Activated T-cell treated with anti-CD3 and anti-CD28 coated beads for 48 hours (primary cell): Measurements from ENCODE around the gene ING5.
A peak's percentile ranks its signal among the peaks of the same experiment; 100 is the strongest.
"Not testable (repeated sequence)": the region's sequence is repeated elsewhere in the genome, so short reads cannot be mapped to it uniquely, and the experiment has no call there.

Experiments
- DNase-seq: peaks from one replicate; pipeline ENCODE4 v3.0.0-alpha.2; 2020; ENCODE audit warnings: low read depth

ING5 gene

DNA sequence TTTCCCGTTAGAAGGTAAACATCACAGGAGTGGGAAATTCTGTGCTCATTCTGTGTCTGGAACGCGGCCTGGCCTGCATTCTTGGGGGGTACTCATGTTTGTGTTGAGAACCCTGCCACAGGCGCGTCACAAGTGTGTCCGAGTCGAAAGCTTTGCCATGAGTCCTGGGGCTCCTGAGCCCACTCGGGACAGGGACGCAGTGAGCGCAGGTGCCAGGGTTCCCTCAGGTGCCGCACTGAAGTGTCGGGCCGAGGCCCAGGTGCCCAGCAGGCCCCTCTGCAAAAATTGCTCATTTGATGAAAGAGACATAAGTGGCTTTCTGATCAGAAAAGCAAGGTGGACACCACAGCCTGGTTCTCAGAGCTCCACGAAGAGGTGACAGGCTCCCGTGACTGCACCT lies 37.3 kb downstream of the ING5 start:
- DNase-seq, result no peak

DNA sequence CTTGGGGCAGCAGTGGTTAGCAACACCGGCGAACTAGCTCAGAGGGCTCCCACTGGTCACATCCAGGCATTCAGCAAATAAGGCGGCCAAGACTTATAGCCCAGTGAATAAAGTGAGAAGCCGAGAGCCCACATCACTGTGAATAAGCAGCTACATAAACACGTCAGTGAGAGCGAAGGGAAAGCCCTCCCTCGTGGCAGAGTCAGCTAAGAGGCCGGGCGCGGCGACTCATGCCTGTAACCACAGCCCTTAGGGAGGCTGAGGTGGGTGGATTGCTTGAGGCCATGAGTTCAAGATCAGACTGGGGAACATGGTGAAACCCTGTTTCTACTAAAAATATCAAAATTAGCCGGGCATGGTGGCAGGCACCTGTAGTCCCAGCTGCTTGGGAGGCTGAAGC lies 37.8 kb downstream of the ING5 start:
- DNase-seq, result peak; percentile 74

DNA sequence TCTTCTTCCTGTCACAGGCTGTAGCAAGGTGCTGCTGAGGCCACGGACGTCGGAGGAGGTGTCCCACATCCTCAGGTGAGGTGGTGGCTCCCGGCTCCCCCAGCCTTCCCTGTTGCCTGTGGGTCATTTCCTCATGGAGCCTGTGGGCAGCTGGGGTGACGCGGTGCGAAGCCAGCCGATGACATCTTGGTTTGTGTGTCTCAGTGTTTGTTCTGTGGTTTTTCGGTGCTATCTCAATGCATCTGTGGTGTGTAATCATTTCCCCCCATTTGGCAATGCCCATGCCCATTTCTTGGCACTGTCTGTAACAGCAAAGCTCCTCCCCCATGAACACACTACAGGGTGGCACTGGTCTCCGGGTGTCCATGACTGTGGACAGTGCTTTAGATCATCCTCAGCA lies 39.2 kb downstream of the ING5 start:
- peak; percentile 39 for DNase-seq

DNA sequence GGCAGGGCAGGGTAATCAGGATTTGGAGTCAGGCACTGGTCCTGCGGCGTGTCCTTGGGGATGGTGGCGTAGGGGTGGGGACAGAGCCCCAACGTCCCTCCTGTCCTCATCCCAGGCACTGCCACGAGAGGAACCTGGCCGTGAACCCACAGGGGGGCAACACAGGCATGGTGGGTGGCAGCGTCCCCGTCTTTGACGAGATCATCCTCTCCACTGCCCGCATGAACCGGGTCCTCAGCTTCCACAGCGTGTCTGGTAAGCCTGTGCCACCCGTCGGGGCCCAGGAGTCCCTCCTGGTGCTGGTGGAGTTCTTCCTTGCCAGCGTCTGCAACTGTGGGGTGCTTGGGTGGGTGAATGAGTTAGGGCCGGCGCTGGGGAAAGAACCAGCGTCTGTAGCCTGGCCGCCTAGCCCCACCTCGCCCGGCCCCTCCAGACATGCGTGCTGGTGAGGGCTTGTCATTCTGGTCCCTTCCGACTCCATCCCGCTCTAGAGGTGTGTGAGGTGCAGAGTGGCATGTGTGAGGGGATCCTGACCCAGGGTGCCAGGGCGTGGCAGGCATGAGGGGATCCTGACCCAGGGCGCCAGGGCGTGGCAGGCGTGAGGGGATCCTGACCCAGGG lies 40.6 kb downstream of the ING5 start:
- no peak for DNase-seq

DNA sequence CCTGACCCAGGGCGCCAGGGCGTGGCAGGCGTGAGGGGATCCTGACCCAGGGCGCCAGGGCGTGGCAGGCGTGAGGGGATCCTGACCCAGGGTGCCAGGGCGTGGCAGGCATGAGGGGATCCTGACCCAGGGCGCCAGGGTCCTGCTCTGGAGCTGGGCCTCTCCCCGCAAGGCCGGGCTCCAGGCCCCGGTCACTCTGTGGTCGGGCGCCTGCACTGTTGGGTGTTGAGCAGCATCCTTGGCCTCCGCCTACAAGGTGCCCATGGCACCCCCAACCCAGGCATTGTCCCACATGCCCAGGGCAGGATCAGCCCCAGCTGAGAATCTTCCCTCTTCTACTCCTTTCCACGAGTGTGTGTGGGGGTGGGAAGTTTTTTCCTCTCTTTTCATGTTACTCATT lies 41.2 kb downstream of the ING5 start:
- DNase-seq, result not testable (repeated sequence)

DNA sequence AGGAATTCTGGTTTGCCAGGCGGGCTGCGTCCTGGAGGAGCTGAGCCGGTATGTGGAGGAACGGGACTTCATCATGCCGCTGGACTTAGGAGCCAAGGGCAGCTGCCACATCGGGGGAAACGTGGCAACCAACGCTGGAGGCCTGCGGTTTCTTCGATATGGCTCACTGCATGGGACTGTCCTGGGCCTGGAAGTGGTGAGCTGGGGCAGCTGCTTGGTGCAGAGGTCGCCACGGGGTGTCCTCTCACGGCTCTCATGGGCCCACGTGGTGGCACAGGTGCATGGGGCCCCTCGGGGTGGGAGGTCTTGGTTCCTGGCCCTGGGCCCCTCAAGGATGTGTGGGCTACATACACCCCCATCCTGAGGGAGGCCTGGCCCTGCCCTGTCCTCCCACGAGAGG lies 41.8 kb downstream of the ING5 start:
- no peak for DNase-seq

DNA sequence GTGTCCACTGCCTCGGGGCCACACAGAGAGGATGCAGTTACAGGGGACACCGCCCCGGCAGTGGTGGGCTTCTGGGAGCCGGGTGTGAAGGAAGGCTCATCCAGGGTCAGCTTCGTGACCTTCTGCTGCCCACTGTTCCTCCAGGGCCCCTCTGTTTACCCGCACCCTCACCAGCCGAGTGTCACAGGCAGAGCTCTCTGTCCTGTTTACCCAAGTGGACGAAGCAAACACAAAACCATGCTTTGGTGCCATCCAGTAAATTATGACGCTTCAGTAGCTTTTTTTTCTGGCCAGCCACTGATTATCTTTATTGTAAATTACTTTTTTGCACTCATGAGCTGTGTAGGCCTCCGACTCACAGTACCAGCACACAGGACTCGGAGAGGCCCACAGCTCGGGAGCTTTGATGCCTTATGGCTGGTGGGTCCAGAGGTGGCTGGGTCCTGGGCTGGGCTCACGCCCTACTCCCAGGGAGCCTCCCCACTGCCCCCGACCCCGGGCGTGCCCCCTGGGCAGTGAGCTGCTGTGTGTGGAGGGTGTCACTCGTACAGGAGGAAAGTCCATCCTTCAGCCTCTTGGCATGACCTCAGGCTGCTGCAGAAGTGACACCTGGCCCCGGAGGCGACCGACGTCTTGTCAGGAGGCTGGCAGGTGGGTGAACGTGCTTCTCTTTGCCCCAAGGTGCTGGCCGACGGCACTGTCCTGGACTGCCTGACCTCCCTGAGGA lies 42.4 kb downstream of the ING5 start:
- no peak for DNase-seq

DNA sequence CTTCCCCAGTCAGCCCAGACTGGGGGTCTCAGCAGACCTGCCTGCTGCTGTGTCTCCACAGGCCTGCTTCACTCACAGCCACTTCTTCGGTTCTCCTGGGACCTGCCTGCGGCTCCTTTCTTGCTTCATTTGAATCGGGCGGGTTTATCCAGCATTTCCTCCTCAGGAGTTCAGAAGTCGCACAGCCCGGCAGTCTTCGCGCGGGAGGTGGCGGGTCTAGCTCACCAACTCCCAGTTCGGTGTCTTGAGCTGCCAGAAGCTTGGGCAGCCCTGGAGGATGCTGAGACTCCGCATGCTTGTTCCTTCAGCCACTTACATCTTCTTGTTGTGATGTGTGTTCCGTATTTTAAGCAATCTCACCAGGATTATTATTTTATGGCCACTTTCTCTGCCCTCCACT lies 43.4 kb downstream of the ING5 start:
- no peak for DNase-seq

DNA sequence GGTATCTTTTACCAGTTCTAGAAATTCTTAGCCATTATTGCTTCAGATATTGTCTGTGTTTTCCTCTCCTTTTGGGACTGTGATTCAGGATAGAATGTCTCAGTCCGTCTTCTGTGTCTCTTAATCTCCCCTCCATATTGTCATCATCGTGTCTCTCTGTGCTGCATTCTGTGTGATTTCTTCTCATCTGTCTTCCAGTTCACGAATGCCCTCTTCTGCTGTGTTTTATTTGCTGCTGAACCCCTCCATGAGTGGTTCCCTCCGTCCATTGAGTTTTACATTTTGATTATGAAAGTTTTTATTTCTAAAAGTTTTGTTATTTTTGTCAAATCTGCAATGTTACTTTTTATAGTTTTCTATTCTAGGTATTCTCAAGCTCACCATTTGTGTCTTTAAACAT lies 44.2 kb downstream of the ING5 start:
- DNase-seq, result no peak

DNA sequence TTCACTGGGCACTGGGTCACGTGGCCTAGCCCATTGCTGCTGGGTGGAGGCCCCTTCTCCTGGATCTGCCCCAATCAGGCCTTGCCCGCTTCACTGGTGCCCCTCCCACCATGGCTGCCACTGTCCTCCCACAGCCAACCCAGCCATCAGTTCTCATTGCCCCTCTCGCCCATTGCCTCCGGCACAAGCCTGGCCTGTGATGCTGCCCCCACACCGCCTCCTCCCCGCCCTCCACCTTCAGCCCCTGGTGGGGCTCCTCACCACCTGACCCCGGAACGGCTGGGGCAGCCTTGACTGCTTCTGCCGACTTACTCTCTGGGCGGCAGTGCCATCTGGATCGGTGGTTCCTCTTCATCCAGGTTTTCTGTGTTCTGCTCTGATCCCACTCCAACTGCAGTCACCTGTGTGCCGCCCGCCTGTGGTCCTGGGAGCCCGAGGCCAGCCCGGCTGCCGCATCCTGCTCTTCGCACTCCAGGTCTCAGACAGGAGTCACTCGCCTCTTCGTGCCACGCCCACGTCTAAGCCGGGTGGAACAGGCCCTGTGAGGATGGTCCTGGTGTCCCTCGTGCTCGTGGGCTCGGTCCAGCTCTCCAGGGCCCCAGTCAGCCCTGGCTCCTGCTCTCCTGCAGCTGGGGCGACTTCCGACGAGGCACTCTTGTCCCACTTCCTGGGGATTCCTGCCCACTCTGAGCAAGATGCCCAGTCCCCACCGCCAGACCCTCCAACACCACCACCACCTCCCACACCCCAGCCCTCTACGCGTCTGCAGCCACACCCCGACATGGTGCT lies 46.8 kb downstream of the ING5 start:
- DNase-seq, result no peak

DNA sequence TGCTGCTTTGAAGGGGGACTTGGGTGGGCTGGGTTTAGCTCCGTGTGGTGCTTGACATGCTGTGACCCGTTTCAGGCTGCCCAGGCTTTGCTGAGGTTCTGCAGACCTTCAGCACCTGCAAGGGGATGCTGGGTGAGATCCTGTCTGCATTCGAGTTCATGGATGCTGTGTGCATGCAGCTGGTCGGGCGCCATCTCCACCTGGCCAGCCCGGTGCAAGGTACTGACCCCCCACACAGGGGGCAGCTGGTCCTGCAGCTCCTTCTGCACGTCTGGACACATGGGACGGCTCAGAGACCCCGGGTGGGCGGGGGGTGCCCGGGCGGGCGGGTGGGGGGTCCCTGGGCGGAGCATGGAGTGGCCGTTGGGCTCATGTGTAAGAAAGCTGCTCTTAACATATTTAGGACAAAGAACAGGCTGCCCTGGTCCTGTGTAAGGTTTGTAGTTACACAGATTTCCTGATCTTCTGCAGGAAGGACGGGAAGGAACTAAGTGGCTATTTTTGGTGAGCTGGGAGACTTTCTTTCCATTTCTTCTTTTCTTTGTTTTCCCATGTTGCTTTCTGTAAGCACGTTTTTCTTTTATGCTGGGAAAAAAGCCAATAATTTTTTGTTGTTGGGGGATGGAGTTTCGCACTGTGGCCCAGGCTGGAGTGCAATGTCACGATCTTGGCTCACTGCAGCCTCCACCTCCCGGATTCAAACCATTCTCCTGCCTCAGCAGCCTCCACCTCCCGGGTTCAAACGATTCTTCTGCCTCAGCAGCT lies 48.4 kb downstream of the ING5 start:
- DNase-seq, result no peak

DNA sequence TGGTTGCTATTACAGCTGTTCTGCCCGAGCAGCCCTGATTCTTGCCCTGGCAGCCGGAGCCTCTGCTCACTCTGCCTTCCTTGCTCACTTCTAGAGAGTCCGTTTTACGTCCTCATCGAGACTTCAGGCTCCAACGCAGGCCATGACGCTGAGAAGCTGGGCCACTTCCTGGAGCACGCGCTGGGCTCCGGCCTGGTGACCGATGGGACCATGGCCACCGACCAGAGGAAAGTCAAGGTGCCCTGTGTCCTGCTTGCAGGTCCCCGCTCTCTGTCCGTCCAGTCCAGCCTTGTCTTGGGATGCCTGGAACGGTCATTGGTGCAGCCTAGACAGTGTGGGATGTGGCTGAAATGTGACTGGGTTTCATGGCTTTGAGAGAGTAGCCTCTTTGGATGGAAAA lies 49.3 kb downstream of the ING5 start:
- DNase-seq, result no peak

DNA sequence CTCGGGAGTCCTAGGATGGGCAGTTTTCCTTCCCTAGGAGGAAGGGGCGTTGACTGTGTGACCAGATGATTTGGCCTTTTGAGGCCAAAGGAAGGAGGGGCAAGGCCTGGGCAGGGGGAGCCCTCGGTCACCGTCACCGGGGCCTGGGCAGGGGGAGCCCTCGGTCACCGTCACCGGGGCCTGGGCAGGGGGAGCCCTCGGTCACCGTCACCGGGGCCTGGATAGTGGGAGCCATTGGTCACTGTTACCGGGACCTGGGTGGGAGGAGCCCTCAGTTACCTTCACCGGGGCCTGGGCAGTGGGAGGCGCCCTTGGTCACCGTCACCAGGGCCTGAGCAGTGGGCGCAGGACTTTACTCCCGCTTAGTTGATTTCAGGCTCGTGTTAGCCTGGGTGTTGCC lies 49.9 kb downstream of the ING5 start:
- no peak for DNase-seq

DNA sequence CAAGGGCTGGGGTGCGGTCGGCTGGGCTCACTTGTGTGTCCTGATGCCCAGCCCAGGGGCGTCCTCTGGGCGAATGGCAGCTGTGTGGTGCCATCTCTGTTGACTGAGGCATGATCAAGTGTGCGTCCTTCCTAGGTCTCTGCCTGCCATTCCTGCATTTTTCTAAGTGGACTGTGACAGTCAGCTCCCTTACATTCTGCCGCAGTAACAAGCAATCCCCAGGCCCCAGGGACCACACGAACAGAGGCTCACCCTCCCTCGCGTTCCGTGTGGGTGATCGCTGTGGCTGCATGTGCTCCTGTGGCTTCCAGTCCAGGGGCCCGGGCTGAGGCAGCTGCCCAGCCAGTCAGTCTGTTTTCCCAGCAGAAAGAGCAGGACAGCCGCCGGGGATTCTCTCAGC lies 50.4 kb downstream of the ING5 start:
- DNase-seq, result no peak

DNA sequence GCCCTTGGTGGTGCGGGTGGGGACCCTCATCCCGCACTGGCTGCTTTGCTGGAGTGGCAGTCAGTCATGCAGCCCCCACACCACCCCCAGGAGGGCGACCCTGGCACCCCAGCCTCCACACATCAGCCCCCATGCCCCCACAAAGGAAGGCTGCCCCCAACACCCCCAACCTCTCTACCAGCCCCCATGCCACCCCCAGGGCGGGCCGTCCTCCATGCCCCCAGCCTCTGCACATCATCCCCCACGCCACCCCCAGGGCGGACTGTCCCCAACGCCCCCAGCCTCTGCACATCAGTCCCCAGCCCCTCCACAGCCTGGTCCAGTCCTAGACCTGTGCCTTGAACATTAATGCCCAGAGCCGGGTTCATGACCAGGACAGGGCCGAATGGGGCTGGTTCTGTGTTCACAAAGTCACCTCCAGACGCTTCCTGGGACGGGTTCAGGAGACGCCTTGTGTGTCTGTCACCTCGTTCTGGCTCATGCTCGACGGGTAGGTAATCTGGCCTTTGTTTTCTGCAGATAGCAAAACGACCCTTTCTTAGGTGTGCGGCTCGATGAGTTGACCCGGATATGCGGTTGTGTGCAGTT lies 50.9 kb downstream of the ING5 start:
- no peak for DNase-seq

DNA sequence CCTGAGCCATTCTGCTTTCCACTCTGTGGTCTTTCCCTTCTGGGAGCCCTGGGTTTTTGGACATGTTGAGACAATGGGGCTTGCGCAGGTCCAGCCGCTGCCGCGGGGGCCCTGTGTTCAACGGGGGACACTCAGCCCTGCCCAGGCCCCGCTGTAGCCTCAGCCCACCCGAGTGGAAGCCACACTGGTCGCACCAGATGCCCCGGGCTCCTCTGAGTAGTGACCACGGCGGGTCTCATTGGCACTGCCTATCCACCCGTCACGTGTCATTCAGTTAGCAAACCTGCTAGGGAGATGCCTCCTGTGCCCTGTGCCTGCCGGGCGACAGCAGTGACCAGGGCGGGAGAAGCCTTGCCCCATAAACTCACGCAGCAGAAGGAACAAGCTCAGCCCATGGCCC lies 51.7 kb downstream of the ING5 start:
- DNase-seq, result no peak

DNA sequence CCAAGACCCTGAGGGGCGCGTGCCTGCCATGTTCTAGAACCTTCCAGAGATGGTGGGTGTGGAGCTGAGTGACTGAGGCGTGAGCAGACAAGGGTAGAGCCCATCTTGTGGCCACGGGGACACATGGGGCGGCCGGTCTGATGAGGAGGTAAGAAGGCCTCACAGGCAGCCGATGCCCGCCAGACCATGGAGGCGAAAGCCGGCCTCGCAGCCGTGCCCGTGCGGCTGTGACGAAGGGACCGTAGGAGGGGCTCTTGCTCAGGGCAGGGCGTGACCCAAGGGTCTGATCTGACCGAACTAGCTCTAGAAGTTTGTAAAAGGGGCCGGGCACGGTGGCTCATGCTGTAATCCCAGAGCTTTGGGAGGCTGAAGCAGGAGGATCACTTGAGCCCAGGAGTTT lies 52.2 kb downstream of the ING5 start:
- no peak for DNase-seq

DNA sequence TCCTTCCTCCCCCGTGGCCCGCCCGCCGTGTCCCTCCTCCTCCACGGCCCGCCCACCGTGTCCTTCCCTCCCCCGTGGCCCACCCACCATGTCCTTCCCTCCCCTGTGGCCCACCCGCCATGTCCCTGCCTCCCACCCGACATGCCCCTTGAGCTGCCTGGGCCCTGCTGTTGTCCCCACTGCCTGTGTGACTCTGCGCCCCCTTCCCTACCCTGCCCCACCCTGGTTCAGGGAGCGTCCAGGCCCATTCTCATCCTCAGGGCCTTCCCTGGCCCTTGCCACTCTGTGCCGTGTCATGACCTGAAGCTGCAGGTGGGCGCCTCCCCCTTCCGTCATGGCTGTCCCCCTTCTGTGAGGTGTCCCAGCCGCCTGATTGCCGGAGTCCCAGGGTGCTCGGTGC lies 53.3 kb downstream of the ING5 start:
- DNase-seq, result no peak

DNA sequence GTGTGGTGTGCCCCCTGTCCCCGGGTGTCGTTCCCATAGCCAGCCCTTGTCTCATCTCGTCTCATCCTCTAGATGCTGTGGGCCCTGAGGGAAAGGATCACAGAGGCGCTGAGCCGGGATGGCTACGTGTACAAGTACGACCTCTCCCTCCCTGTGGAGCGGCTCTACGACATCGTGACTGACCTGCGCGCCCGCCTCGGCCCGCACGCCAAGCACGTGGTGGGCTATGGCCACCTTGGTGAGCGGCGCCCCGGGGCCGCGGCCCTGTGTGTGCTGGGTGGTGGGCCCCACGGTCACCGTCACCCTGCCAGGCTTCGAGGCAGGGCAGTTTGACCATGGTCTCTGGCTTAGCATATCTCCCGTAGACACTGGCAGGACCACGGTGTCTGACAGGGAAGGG lies 53.9 kb downstream of the ING5 start:
- no peak for DNase-seq

DNA sequence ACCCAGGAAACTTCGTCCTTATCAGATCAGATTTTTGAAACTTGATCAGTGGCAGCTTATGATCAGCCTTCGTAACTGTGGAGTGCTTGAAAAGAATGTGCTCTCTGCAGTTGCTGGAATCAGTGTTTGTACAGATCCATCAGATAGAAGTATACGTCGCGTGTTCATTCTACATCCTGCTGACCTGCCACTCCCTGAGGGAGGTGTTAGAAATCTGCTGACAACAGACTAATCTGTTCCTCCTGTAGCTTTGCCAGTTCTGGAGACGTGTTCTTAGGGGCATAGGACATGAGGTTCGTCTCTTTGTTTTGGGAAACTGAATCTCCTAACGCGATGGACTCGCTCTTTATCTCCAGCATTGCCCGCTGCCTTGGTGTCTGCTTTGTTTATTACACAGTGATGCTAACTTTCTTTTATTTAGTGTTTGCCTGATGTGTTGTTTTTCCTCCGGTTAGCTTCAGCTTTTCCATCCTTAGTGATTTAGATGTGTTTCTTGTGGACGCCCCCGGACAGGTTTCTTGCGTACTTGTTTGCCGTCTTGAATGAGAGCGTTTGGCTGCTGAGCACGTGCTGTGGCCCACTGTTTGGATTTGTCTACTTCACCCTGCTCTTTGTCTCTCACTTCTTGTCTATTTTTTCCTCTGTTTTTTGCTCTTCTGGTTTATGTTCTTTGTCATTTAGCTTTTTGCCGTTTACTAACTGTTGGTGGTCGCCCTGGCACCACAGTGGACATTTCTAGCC lies 57.4 kb downstream of the ING5 start:
- DNase-seq, result no peak

DNA sequence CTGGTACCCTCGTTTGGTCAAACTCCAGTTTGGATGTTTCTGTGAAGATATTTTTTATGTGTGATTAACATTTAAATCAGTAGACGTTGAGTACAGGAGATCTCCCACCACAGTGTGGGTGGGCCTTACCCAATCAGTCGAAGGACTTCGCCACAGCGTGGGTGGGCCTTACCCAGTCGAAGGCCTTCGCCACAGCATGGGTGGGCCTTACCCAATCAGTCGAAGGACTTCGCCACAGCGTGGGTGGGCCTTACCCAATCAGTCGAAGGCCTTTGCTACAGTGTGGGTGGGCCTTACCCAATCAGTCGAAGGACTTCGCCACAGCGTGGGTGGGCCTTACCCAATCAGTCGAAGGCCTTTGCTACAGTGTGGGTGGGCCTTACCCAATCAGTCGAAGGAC lies 58.1 kb downstream of the ING5 start:
- not testable (repeated sequence) for DNase-seq
